Left colon (tissue), 2 donors: Measurements from ENCODE around the gene ANKRD55. TPM values are rescaled to one million over a fixed set of nuclear protein-coding genes. Genes with fewer than 3 reads are reported as not detected.

Source experiments
- ATAC-seq: fragments of 200-7000 bp; cut with Tn5 transposase; one replicate; pipeline ENCODE4 v1.9.1; 2020; ENCODE audit warnings: mild to moderate bottlenecking, moderate library complexity
- DNase-seq, 2 donors: peaks; one replicate each; pipeline ENCODE4 v3.0.0-alpha.2; 2020
- intact Hi-C, 2 donors: fragments of 100-400 bp; cut with DNase I in 1 of 2; cut with micrococcal nuclease in 1 of 2; formaldehyde crosslinking; loops; one replicate each; pipeline versions ENCODE4 v1.11.2 to v1.14.0; 2022; cut with DNase I, micrococcal nuclease
- total RNA-seq, 2 donors: library from RNA; stranded (reverse); fragmentation: NEBNext Ultra II Directional; extraction: Animal tissue kit (Norgen Biotek cat#: 25700); gene quantifications; one replicate each; pipeline ENCODE4 v1.2.1, GENCODE V29; 2021
- donor health status: DM: no; HTN: no; CAD: no.
- donor health status: DM: yes; HTN: yes; CAD: no.

Gene ANKRD55
- total RNA-seq, 2 donors from 2014 or later, result not detected

DNA sequence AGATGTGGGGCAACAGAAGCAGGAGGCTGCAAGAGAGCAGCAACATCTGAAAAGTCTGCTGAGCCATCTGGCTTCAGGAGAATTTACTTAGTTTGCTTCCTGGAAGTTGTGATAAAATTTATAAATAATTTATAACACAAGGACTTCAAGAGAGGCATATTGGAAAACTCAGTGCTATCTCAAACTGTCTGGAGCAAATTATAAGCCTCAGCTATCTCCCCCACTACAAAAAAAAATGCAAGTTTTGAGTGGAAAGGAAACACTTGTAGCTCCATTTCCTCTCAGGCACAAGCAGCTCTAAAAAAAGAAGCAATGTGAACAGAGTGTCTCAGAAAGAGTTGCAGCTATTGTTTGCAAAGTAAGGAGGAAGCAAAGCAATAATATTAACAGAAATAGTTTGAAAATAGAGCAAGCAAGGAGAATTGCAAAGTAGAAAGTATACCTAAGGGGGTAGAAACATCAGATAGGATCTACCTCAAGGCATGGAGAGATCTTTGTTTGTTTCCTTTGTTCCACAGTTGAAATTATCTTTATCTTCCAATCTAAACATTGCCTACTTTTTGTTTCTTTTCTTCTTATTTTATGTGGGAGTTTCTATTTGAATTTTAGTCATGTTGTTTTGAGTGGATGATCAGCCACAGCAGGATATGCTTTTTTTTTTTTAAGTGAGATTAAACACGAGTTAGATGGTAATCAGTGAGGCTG, 182.4 kb downstream of the ANKRD55 start:
- no peak for ATAC-seq
- intact Hi-C loops, result no loop called here
- no peak for DNase-seq

Other genes with a start within 250 kb of the ANKRD55 start
- gene IL6ST, start 238.4 kb downstream of the ANKRD55 start, total RNA-seq, result 100 to 1,000 TPM in 1 of 2 donors, 10 to 100 TPM in 1; 73.6 to 114 TPM